SK-N-SH (cell line): Measurements from ENCODE around the gene EHMT2. TPM values are rescaled to one million over a fixed set of nuclear protein-coding genes. Genes with fewer than 3 reads are reported as not detected.

Experiments used
- CTCF ChIA-PET: fragments of 300-600, 350-600 bp; formaldehyde crosslinking; extraction: SDS; loops from one replicate; lab custom pipeline; 2021; lab: Yijun Ruan, JAX
- POLR2A ChIA-PET: fragments of 350-600 bp; sonication (Branson Sonifier 250); formaldehyde crosslinking; extraction: SDS; loops from one replicate; lab custom pipeline; 2020; ENCODE audit warnings: antibody characterized with exemption, inconsistent platforms; lab: Yijun Ruan, JAX
- DNase-seq: peaks from one replicate; pipeline ENCODE4 v3.0.0; 2012
- H2AFZ ChIP-seq: fragments of 200-600 bp; sonication (generic); 2 replicates; pipeline ENCODE4 v1.8.1; 2016; ENCODE audit warnings: antibody characterized with exemption, mild to moderate bottlenecking, low read depth
- H3F3A ChIP-seq: fragments of 200-600 bp; sonication (generic); replicated peaks from 2 replicates; pipeline ENCODE3; 2016; ENCODE audit warnings: antibody characterized with exemption, mild to moderate bottlenecking; ENCODE audit not compliant: insufficient read depth
- H3K27ac ChIP-seq, 2 experiments: fragments of 200-500 bp in 1 of 2; fragments of 200-600 bp in 1 of 2; sonication (Bioruptor generic) in 1 of 2; sonication (generic), shearing (Covaris generic) in 1 of 2; 2 replicates each; pipeline versions ENCODE4 v1.5.1 to v1.6.1; 2014 to 2016; ENCODE audit warnings: low read depth in 2 of 2, inconsistent platforms in 1 of 2, low read length in 1 of 2, mild to moderate bottlenecking in 1 of 2, mixed read lengths in 1 of 2
- H3K27me3 ChIP-seq: fragments of 200-600 bp; sonication (generic), shearing (Covaris generic); 2 replicates; pipeline ENCODE4 v1.6.1; 2016; ENCODE audit warnings: mixed run types; ENCODE audit not compliant: insufficient read depth
- H3K36me3 ChIP-seq, 2 experiments: fragments of 200-500 bp in 1 of 2; fragments of 200-600 bp in 1 of 2; sonication (Bioruptor generic) in 1 of 2; sonication (generic) in 1 of 2; replicated peaks in 1 of 2; 2 replicates each; pipeline versions ENCODE3 to v1.5.1; 2014 to 2016; ENCODE audit warnings: low read length in 1 of 2, mild to moderate bottlenecking in 1 of 2; ENCODE audit not compliant: insufficient read depth in 2 of 2, control insufficient read depth in 1 of 2
- H3K4me1 ChIP-seq, 2 experiments: fragments of 200-500 bp in 1 of 2; fragments of 200-600 bp in 1 of 2; sonication (Bioruptor generic) in 1 of 2; sonication (generic), shearing (Covaris generic) in 1 of 2; 2 replicates each; pipeline versions ENCODE4 v1.5.1 to v1.6.1; 2014 to 2016; ENCODE audit warnings: low read depth in 1 of 2, low read length in 1 of 2, mixed run types in 1 of 2; ENCODE audit not compliant: insufficient read depth in 2 of 2, control insufficient read depth in 1 of 2
- H3K4me2 ChIP-seq: fragments of 200-600 bp; sonication (generic), shearing (Covaris generic); 2 replicates; pipeline ENCODE4 v1.6.1; 2017; ENCODE audit warnings: mixed run types
- H3K4me3 ChIP-seq, 2 experiments: fragments of 200-500 bp in 1 of 2; fragments of 200-600 bp in 1 of 2; sonication (Bioruptor generic) in 1 of 2; sonication (generic), shearing (Covaris generic) in 1 of 2; 2 replicates each; pipeline versions ENCODE4 v1.5.1 to v1.8.1; 2014 to 2016; ENCODE audit warnings: low read depth in 2 of 2, inconsistent platforms in 1 of 2, low read length in 1 of 2, mild to moderate bottlenecking in 1 of 2, mixed read lengths in 1 of 2, moderate library complexity in 1 of 2
- H3K79me2 ChIP-seq: fragments of 200-600 bp; sonication (generic); 2 replicates; pipeline ENCODE4 v1.8.1; 2017; ENCODE audit warnings: mild to moderate bottlenecking; ENCODE audit not compliant: insufficient read depth
- H3K9ac ChIP-seq: fragments of 200-600 bp; sonication (generic); 2 replicates; pipeline ENCODE4 v1.6.1; 2017; ENCODE audit warnings: mixed run types
- H3K9me2 ChIP-seq: fragments of 200-600 bp; sonication (generic); 2 replicates; pipeline ENCODE4 v1.6.1; 2017; ENCODE audit warnings: mixed run types
- H3K9me3 ChIP-seq: fragments of 200-600 bp; sonication (generic); 2 replicates; pipeline ENCODE4 v1.6.1; 2017; ENCODE audit warnings: mixed run types, mild to moderate bottlenecking, moderate library complexity
- H4K20me1 ChIP-seq: fragments of 200-600 bp; sonication (generic); 2 replicates; pipeline ENCODE4 v1.6.1; 2017; ENCODE audit warnings: mild to moderate bottlenecking, mixed run types; ENCODE audit not compliant: insufficient read depth
- CTCF ChIP-seq: fragments of 200-600 bp; sonication (generic); IDR thresholded peaks from 2 replicates; pipeline ENCODE4 v1.6.1; 2017; ENCODE audit warnings: antibody characterized with exemption, mild to moderate bottlenecking, moderate library complexity
- GABPA ChIP-seq: IDR thresholded peaks from 2 replicates; pipeline ENCODE4 v1.4.0; 2012; ENCODE audit warnings: low read depth, mild to moderate bottlenecking
- GATA2 ChIP-seq: sonication (generic); formaldehyde crosslinking; IDR thresholded peaks from 2 replicates; pipeline ENCODE4 v1.5.0; 2020; ENCODE audit warnings: mild to moderate bottlenecking, missing genetic modification reagents
- IRF3 ChIP-seq: fragments of 150-350 bp; IDR thresholded peaks from 2 replicates; pipeline ENCODE4 v1.6.1; 2016; ENCODE audit warnings: mild to moderate bottlenecking, low read depth, low read length
- JUND ChIP-seq: IDR thresholded peaks from 2 replicates; pipeline ENCODE4 v1.4.0; 2012
- MAX ChIP-seq: IDR thresholded peaks from 2 replicates; pipeline ENCODE4 v1.4.0; 2012; ENCODE audit warnings: low read depth
- MEF2A ChIP-seq: IDR thresholded peaks from 2 replicates; pipeline ENCODE4 v1.4.0; 2012; ENCODE audit warnings: low read depth, borderline replicate concordance
- NFIC ChIP-seq: IDR thresholded peaks from 2 replicates; pipeline ENCODE4 v1.4.0; 2012; ENCODE audit warnings: borderline replicate concordance
- NRF1 ChIP-seq: IDR thresholded peaks from 2 replicates; pipeline ENCODE4 v1.6.1; 2012; ENCODE audit warnings: low read depth, mild to moderate bottlenecking, low read length
- PBX3 ChIP-seq: IDR thresholded peaks from 2 replicates; pipeline ENCODE4; 2012
- POLR2AphosphoS5 ChIP-seq: IDR thresholded peaks from 2 replicates; pipeline ENCODE4 v1.6.1; 2012; ENCODE audit warnings: low read depth, low read length
- REST ChIP-seq: IDR thresholded peaks from 2 replicates; pipeline ENCODE4 v1.6.1; 2012; ENCODE audit warnings: mild to moderate bottlenecking, low read depth, low read length, moderate library complexity
- RFX5 ChIP-seq: IDR thresholded peaks from 2 replicates; pipeline ENCODE4 v1.6.1; 2012; ENCODE audit warnings: mild to moderate bottlenecking, improper control_type of control experiment, low read length
- SMC3 ChIP-seq: IDR thresholded peaks from 2 replicates; pipeline ENCODE4 v1.6.1; 2012; ENCODE audit warnings: low read depth, low read length, improper control_type of control experiment
- TAF1 ChIP-seq: IDR thresholded peaks from 2 replicates; pipeline ENCODE4 v1.6.1; 2012; ENCODE audit warnings: low read depth, mild to moderate bottlenecking, low read length, moderate library complexity, borderline replicate concordance
- TEAD4 ChIP-seq: IDR thresholded peaks from 2 replicates; pipeline ENCODE4 v1.4.0; 2012; ENCODE audit warnings: mild to moderate bottlenecking, borderline replicate concordance; ENCODE audit not compliant: insufficient read depth
- USF2 ChIP-seq: fragments of 150-350 bp; IDR thresholded peaks from 2 replicates; pipeline ENCODE4 v1.6.1; 2017; ENCODE audit warnings: antibody characterized with exemption, low read length, low read depth, borderline replicate concordance
- WGBS: methylation state at CpG from one replicate; pipeline ENCODE4 v1.1.6; 2017; ENCODE audit warnings: low lambda C conversion rate; 5-methylcytosine and 5-hydroxymethylcytosine counted together
- polyA plus RNA-seq, 3 experiments: library from polyadenylated mRNA; depleted of rRNA; stranded (reverse); fragments of >200 nt; gene quantifications; 2 replicates each; pipeline ENCODE4 v1.2.3, GENCODE V29; 2012

Gene EHMT2
- polyA plus RNA-seq, 1 of the 3 experiments (the other 2 are of a cell fraction), result 72.0 TPM

GRCh38 chr6:31850765-31851484 is 46.6 kb downstream of the EHMT2 start (continued):
- TF ChIP-seq IRF3, result no peak

GRCh38 chr6:31847276-31847978 is 50.1 kb downstream of the EHMT2 start:
- Histone ChIP-seq H3K4me1 (no peaks in the 10 kb centered on the region), H3K4me3 (no peak overlapping the region), H3F3A (peaks cover 16% of the 10 kb centered on the region), H3K36me3 (no peaks in the 10 kb centered on the region), H3K9ac (no peak overlapping the region), H2AFZ (no peak overlapping the region), H3K79me2 (no peaks in the 10 kb centered on the region), H3K9me3 (no peaks in the 10 kb centered on the region), H3K9me2 (no peaks in the 10 kb centered on the region), H4K20me1 (no peaks in the 10 kb centered on the region), H3K27me3 (no peaks in the 10 kb centered on the region), H3K4me2 (no peak overlapping the region), H3K27ac (no peak overlapping the region)
- ChIA-PET POLR2A (no interaction called here), CTCF (no interaction called here)
- WGBS, result 91% methylated on average over 2 of the region's 2 CpGs
- no peak for TF ChIP-seq MAX
- no peak for TF ChIP-seq NFIC
- no peak for TF ChIP-seq GABPA
- TF ChIP-seq CTCF, result no peak
- TF ChIP-seq SMC3, result no peak
- TF ChIP-seq NRF1, result no peak
- no peak for TF ChIP-seq USF2
- TF ChIP-seq GATA2 (CRISPR knock-in tag), result no peak
- TF ChIP-seq PBX3, result no peak
- no peak for TF ChIP-seq RFX5
- TF ChIP-seq JUND, result no peak
- no peak for TF ChIP-seq TAF1
- TF ChIP-seq MEF2A, result no peak
- TF ChIP-seq REST, result no peak
- no peak for TF ChIP-seq TEAD4
- no peak for TF ChIP-seq POLR2AphosphoS5
- DNase-seq, result no peak
